ENCODE data around the gene MAS1.

The MAS1 gene

GRCh38 chr6:159931846-159932245 lies 41.1 kb downstream of the MAS1 start:
- no peak overlapping the region for H3K27ac ChIP-seq
- H3K9me3 ChIP-seq (ENCODE audit: low read depth, low read length): no peaks in the 10 kb centered on the region
- no peak for DNase-seq (ENCODE audit: low read depth, low spot score)
- H3K4me3 ChIP-seq: no peak overlapping the region
- TF ChIP-seq POLR2AphosphoS5 (IDR thresholded peaks at IDR 0.05; ENCODE audit: borderline replicate concordance, low read depth, low read length) (no peak), FOXP2 (optimal IDR thresholded peaks at IDR 0.05; ENCODE audit: control extremely low read depth, extremely low read length, insufficient read depth) (no peak), EZH2 (IDR thresholded peaks at IDR 0.05) (no peak)
- H3K9ac ChIP-seq (ENCODE audit: insufficient read length): no peak overlapping the region
- no peaks in the 10 kb centered on the region for H3K36me3 ChIP-seq (ENCODE audit: insufficient read depth, low read length)

- Histone ChIP-seq H3K9ac (ENCODE audit: insufficient read length) (no peak overlapping the region), H3K36me3 (ENCODE audit: insufficient read depth, low read length) (no peaks in the 10 kb centered on the region), H3K9me3 (ENCODE audit: low read depth, low read length) (no peaks in the 10 kb centered on the region), H3K4me3 (no peak overlapping the region), H3K27ac (no peak overlapping the region)
- TF ChIP-seq FOXP2 (optimal IDR thresholded peaks at IDR 0.05; ENCODE audit: control extremely low read depth, extremely low read length, insufficient read depth) (no peak), POLR2AphosphoS5 (IDR thresholded peaks at IDR 0.05; ENCODE audit: borderline replicate concordance, low read depth, low read length) (no peak), EZH2 (IDR thresholded peaks at IDR 0.05) (no peak)
- DNase-seq (ENCODE audit: low read depth, low spot score): no peak
Measured at GRCh38 chr6:159933077-159933476, 42.3 kb downstream of the MAS1 start.

GRCh38 chr6:159934181-159934580 lies 43.4 kb downstream of the MAS1 start:
- H3K9me3 ChIP-seq (ENCODE audit: low read depth, low read length): no peaks in the 10 kb centered on the region
- H3K27ac ChIP-seq: no peak overlapping the region
- no peak for TF ChIP-seq FOXP2 (optimal IDR thresholded peaks at IDR 0.05; ENCODE audit: control extremely low read depth, extremely low read length, insufficient read depth)
- no peak for TF ChIP-seq POLR2AphosphoS5 (IDR thresholded peaks at IDR 0.05; ENCODE audit: borderline replicate concordance, low read depth, low read length)
- no peak for TF ChIP-seq EZH2 (IDR thresholded peaks at IDR 0.05)
- H3K4me3 ChIP-seq: no peak overlapping the region
- H3K36me3 ChIP-seq (ENCODE audit: insufficient read depth, low read length): no peaks in the 10 kb centered on the region
- DNase-seq (ENCODE audit: low read depth, low spot score): no peak
- no peak overlapping the region for H3K9ac ChIP-seq (ENCODE audit: insufficient read length)

- H3K36me3 ChIP-seq (ENCODE audit: insufficient read depth, low read length): no peaks in the 10 kb centered on the region
- no peak overlapping the region for H3K27ac ChIP-seq
- no peak overlapping the region for H3K4me3 ChIP-seq
- no peaks in the 10 kb centered on the region for H3K9me3 ChIP-seq (ENCODE audit: low read depth, low read length)
- TF ChIP-seq POLR2AphosphoS5 (IDR thresholded peaks at IDR 0.05; ENCODE audit: borderline replicate concordance, low read depth, low read length) (no peak), EZH2 (IDR thresholded peaks at IDR 0.05) (no peak), FOXP2 (optimal IDR thresholded peaks at IDR 0.05; ENCODE audit: control extremely low read depth, extremely low read length, insufficient read depth) (no peak)
- no peak overlapping the region for H3K9ac ChIP-seq (ENCODE audit: insufficient read length)
- DNase-seq (ENCODE audit: low read depth, low spot score): no peak
Measured at GRCh38 chr6:159935065-159935464, 44.3 kb downstream of the MAS1 start.

- no peaks in the 10 kb centered on the region for H3K9me3 ChIP-seq (ENCODE audit: low read depth, low read length)
- H3K9ac ChIP-seq (ENCODE audit: insufficient read length): no peak overlapping the region
- no peak overlapping the region for H3K4me3 ChIP-seq
- H3K27ac ChIP-seq: no peak overlapping the region
- no peak for DNase-seq (ENCODE audit: low read depth, low spot score)
- H3K36me3 ChIP-seq (ENCODE audit: insufficient read depth, low read length): no peaks in the 10 kb centered on the region
- TF ChIP-seq FOXP2 (optimal IDR thresholded peaks at IDR 0.05; ENCODE audit: control extremely low read depth, extremely low read length, insufficient read depth): no peak
- TF ChIP-seq EZH2 (IDR thresholded peaks at IDR 0.05): no peak
- no peak for TF ChIP-seq POLR2AphosphoS5 (IDR thresholded peaks at IDR 0.05; ENCODE audit: borderline replicate concordance, low read depth, low read length)
Measured at GRCh38 chr6:159935633-159936032, 44.8 kb downstream of the MAS1 start.

GRCh38 chr6:159939591-159940016 lies 48.8 kb downstream of the MAS1 start:
- TF ChIP-seq EZH2 (IDR thresholded peaks at IDR 0.05) (no peak), FOXP2 (optimal IDR thresholded peaks at IDR 0.05; ENCODE audit: control extremely low read depth, extremely low read length, insufficient read depth) (no peak), POLR2AphosphoS5 (IDR thresholded peaks at IDR 0.05; ENCODE audit: borderline replicate concordance, low read depth, low read length) (no peak)
- H3K36me3 ChIP-seq (ENCODE audit: insufficient read depth, low read length): no peaks in the 10 kb centered on the region
- H3K4me3 ChIP-seq: no peak overlapping the region
- no peak overlapping the region for H3K27ac ChIP-seq
- no peak overlapping the region for H3K9ac ChIP-seq (ENCODE audit: insufficient read length)
- no peak for DNase-seq (ENCODE audit: low read depth, low spot score)
- peaks cover 5% of the 10 kb centered on the region; the same call in 1 of the 2 replicates for H3K9me3 ChIP-seq (ENCODE audit: low read depth, low read length)

Measured in SK-N-MC (cell line).